ENCODE data around the gene RAB3GAP1.

DNA sequence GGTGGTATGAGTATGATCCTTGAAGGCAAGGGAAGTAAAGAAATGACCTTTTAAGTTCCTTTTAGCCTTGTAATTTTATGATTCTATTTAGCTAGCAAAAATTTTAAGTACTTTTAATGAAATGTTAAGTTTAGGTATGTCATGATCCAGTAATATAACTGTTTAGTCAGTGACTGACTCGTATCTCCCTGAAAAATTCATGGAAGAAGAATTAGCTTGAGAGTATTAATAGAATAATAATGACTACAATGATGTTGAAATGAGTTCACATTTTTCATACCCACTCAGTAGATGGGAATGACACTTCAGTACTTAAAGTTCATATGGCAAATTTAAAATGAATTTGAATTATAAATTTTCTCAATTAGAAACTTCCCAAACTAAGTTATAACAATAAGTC is 14.6 kb downstream of the RAB3GAP1 start:
- TF ChIP-seq, protein P1, sequence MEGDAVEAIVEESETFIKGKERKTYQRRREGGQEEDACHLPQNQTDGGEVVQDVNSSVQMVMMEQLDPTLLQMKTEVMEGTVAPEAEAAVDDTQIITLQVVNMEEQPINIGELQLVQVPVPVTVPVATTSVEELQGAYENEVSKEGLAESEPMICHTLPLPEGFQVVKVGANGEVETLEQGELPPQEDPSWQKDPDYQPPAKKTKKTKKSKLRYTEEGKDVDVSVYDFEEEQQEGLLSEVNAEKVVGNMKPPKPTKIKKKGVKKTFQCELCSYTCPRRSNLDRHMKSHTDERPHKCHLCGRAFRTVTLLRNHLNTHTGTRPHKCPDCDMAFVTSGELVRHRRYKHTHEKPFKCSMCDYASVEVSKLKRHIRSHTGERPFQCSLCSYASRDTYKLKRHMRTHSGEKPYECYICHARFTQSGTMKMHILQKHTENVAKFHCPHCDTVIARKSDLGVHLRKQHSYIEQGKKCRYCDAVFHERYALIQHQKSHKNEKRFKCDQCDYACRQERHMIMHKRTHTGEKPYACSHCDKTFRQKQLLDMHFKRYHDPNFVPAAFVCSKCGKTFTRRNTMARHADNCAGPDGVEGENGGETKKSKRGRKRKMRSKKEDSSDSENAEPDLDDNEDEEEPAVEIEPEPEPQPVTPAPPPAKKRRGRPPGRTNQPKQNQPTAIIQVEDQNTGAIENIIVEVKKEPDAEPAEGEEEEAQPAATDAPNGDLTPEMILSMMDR (IDR thresholded peaks at IDR 0.05): no peak
- TF ChIP-seq ZFX (IDR thresholded peaks at IDR 0.05; ENCODE audit: borderline replicate concordance): no peak

Measured in 22Rv1 (cell line).